Measurements from ENCODE around the gene FTO.

GRCh38 chr16:53984936-53985335 is 281.0 kb downstream of the FTO start:
- TF ChIP-seq, protein P1, sequence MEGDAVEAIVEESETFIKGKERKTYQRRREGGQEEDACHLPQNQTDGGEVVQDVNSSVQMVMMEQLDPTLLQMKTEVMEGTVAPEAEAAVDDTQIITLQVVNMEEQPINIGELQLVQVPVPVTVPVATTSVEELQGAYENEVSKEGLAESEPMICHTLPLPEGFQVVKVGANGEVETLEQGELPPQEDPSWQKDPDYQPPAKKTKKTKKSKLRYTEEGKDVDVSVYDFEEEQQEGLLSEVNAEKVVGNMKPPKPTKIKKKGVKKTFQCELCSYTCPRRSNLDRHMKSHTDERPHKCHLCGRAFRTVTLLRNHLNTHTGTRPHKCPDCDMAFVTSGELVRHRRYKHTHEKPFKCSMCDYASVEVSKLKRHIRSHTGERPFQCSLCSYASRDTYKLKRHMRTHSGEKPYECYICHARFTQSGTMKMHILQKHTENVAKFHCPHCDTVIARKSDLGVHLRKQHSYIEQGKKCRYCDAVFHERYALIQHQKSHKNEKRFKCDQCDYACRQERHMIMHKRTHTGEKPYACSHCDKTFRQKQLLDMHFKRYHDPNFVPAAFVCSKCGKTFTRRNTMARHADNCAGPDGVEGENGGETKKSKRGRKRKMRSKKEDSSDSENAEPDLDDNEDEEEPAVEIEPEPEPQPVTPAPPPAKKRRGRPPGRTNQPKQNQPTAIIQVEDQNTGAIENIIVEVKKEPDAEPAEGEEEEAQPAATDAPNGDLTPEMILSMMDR (IDR thresholded peaks at IDR 0.05), result no peak
- no peak for TF ChIP-seq POLR2A (IDR thresholded peaks at IDR 0.05)
